ENCODE measurements around the gene MED13. TPM values are rescaled to one million over a fixed set of nuclear protein-coding genes. Genes with fewer than 3 reads are reported as not detected.

MED13 gene
- total RNA-seq, 1 experiment from 2014 or later: 60.7 TPM

- Histone ChIP-seq H3K4me2 (ENCODE audit: insufficient read depth, insufficient read length, low read length) (no peak overlapping the region), H3K4me1 (ENCODE audit: insufficient read depth, low read length) (no peaks in the 10 kb centered on the region), H4K8ac (replicated peaks; ENCODE audit: insufficient read length, low read depth, low read length) (no peak overlapping the region), H3K79me2 (ENCODE audit: insufficient read depth, low read length) (no peaks in the 10 kb centered on the region), H3K27ac (ENCODE audit: insufficient read length, low read depth, low read length) (no peak overlapping the region), H3K9me3 (ENCODE audit: control insufficient read depth, low read depth, low read length) (no peaks in the 10 kb centered on the region), H2BK120ac (ENCODE audit: low read depth, low read length, poor library complexity, severe bottlenecking) (no peak overlapping the region), H3K27me3 (ENCODE audit: insufficient read depth, low read length) (no peaks in the 10 kb centered on the region), H4K5ac (ENCODE audit: insufficient read length, low read depth, low read length) (no peak overlapping the region), H2BK5ac (ENCODE audit: insufficient read length, low read length) (no peak overlapping the region), H3K4ac (ENCODE audit: low read depth, low read length) (no peak overlapping the region), H2BK15ac (ENCODE audit: low read depth, low read length) (no peak overlapping the region), H4K91ac (ENCODE audit: insufficient read length, low read depth, low read length) (no peak overlapping the region), H2BK20ac (ENCODE audit: low read depth, low read length, poor library complexity, severe bottlenecking) (no peak overlapping the region), H3K23me2 (ENCODE audit: insufficient read length, low read depth, low read length, poor library complexity, severe bottlenecking) (no peaks in the 10 kb centered on the region), H3K23ac (ENCODE audit: insufficient read length, low read depth, low read length) (no peak overlapping the region), H3K79me1 (ENCODE audit: insufficient read depth, low read depth, low read length, poor library complexity, severe bottlenecking) (no peaks in the 10 kb centered on the region), H3K14ac (ENCODE audit: insufficient read depth, low read length) (no peak overlapping the region), H2AFZ (ENCODE audit: low read length) (no peak overlapping the region), H3K18ac (ENCODE audit: insufficient read length, low read depth, low read length) (no peak overlapping the region), H3K56ac (ENCODE audit: insufficient read length, low read depth, low read length) (no peak overlapping the region), H4K20me1 (ENCODE audit: control insufficient read depth, insufficient read depth, insufficient read length) (no peaks in the 10 kb centered on the region), H2AK5ac (ENCODE audit: insufficient read length, low read length) (no peak overlapping the region), H3T11ph (ENCODE audit: low read length) (no peak overlapping the region), H2BK12ac (ENCODE audit: insufficient read length, low read depth, low read length) (no peak overlapping the region), H3K9ac (ENCODE audit: extremely low read depth, insufficient read length, low read length) (no peak overlapping the region)
- H3K27ac Mint-ChIP-seq: no peak overlapping the region
- no peak overlapping the region for H3K4me3 Mint-ChIP-seq
- no peaks in the 10 kb centered on the region for H3K9me3 Mint-ChIP-seq
- H3K27me3 Mint-ChIP-seq (ENCODE audit: low read depth): no peaks in the 10 kb centered on the region
- WGBS (ENCODE audit: extremely low coverage, insufficient read length, low lambda C conversion rate): no CpG with 5 or more reads among the region's 7 CpGs
- no peaks in the 10 kb centered on the region for H3K36me3 Mint-ChIP-seq (ENCODE audit: insufficient read depth in 1 of 3, low read depth in 3 of 3)
- no peak for TF ChIP-seq CTCF (conservative IDR thresholded peaks at IDR 0.05)
- no peak for DNase-seq
- no peaks in the 10 kb centered on the region for H3K4me1 Mint-ChIP-seq
These were observed 28.4 kb upstream of the MED13 start for GRCh38 chr17:62093188-62094155.

All from H9 (cell line).